Upper lobe of left lung (tissue), 4 donors: ENCODE measurements around the gene FYB2.

Source experiments
- POLR2A ChIP-seq, 4 donors: fragments of 450-650 bp; IDR thresholded peaks; one replicate each; pipeline ENCODE4 v1.5.1; 2016 to 2017; ENCODE audit warnings: antibody characterized with exemption in 4 of 4, mild to moderate bottlenecking in 2 of 4
- TF ChIP-seq, protein P1 (sequence below), 6 experiments: fragments of 450-650 bp in 4 of 6; fragments of 200-600 bp in 2 of 6; sonication (generic) in 2 of 6; IDR thresholded peaks; one replicate each; pipeline ENCODE4 v1.5.1; 2016 to 2019; ENCODE audit warnings: antibody characterized with exemption in 6 of 6

DNA sequence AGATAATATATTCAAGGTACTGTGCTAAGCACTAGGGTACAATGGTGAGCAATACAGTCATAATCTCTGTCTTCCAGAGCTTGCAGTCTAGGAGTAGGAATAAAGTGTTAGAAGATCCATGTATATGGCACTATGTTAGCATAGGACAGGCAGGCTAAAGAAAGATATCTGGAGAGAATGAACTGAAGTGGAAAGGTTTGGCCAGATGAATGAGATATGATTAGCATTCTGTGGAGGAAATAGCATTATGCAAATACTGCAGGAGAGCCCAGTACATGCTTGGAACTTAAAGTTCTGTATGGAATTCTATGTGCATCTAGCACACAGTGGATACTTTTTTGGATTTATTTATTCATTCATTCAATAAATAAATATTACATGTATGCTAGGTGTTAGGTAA, 40.1 kb upstream of the FYB2 start:
- TF ChIP-seq, protein P1, sequence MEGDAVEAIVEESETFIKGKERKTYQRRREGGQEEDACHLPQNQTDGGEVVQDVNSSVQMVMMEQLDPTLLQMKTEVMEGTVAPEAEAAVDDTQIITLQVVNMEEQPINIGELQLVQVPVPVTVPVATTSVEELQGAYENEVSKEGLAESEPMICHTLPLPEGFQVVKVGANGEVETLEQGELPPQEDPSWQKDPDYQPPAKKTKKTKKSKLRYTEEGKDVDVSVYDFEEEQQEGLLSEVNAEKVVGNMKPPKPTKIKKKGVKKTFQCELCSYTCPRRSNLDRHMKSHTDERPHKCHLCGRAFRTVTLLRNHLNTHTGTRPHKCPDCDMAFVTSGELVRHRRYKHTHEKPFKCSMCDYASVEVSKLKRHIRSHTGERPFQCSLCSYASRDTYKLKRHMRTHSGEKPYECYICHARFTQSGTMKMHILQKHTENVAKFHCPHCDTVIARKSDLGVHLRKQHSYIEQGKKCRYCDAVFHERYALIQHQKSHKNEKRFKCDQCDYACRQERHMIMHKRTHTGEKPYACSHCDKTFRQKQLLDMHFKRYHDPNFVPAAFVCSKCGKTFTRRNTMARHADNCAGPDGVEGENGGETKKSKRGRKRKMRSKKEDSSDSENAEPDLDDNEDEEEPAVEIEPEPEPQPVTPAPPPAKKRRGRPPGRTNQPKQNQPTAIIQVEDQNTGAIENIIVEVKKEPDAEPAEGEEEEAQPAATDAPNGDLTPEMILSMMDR (IDR thresholded peaks at IDR 0.05), result no peak
- no peak for TF ChIP-seq POLR2A (IDR thresholded peaks at IDR 0.05)
